ENCODE results near the gene ZBTB3.
"Not testable (repeated sequence)": the region's sequence is repeated elsewhere in the genome, so short reads cannot be mapped to it uniquely, and the experiment has no call there.

The ZBTB3 gene

GRCh38 chr11:62757846-62758788 is 4.2 kb upstream of the ZBTB3 start:
- DNase-seq (ENCODE audit: low read depth in 2 of 2) = no peak

- DNase-seq (ENCODE audit: low read depth in 2 of 2) = no peak
Measured at GRCh38 chr11:62755086-62755615, 1.2 kb upstream of the ZBTB3 start.

- no peak for DNase-seq (ENCODE audit: low read depth in 2 of 2)
Measured at GRCh38 chr11:62752994-62753735, 795 bp downstream of the ZBTB3 start.

- DNase-seq (ENCODE audit: low read depth in 2 of 2) = no peak
Measured at GRCh38 chr11:62752177-62752785, 1.7 kb downstream of the ZBTB3 start.

GRCh38 chr11:62749931-62750330 is 4.0 kb downstream of the ZBTB3 start:
- not testable (repeated sequence) for DNase-seq (ENCODE audit: low read depth in 2 of 2)

- DNase-seq (ENCODE audit: low read depth in 2 of 2) = no peak
Measured at GRCh38 chr11:62747475-62748160, 6.3 kb downstream of the ZBTB3 start.

- no peak for DNase-seq (ENCODE audit: low read depth in 2 of 2)
Measured at GRCh38 chr11:62737196-62737595, 16.8 kb downstream of the ZBTB3 start.

- DNase-seq (ENCODE audit: low read depth in 2 of 2) = no peak
Measured at GRCh38 chr11:62732830-62733229, 21.1 kb downstream of the ZBTB3 start.

GRCh38 chr11:62730076-62730475 is 23.9 kb downstream of the ZBTB3 start:
- DNase-seq (ENCODE audit: low read depth in 2 of 2) = not testable (repeated sequence)

- peak; percentile 63 to 73 for DNase-seq (ENCODE audit: low read depth in 2 of 2)
Measured at GRCh38 chr11:62728171-62728988, 25.6 kb downstream of the ZBTB3 start, which contains the start of gene TTC9C. TTC9C (plus strand) TSS chr11:62728486; CDS start chr11:62728849, 363 bp downstream.

GRCh38 chr11:62727872-62728170 is 26.1 kb downstream of the ZBTB3 start:
- peak; percentile 65 to 78 for DNase-seq (ENCODE audit: low read depth in 2 of 2)

- DNase-seq (ENCODE audit: low read depth in 2 of 2) = peak; percentile 96 to 98
Measured at GRCh38 chr11:62727165-62727871, 26.6 kb downstream of the ZBTB3 start, which contains the start of gene HNRNPUL2. HNRNPUL2 (minus strand) TSS chr11:62727457; CDS start chr11:62727156, 301 bp downstream.

- no peak for DNase-seq (ENCODE audit: low read depth in 2 of 2)
Measured at GRCh38 chr11:62726915-62727164, 27.1 kb downstream of the ZBTB3 start.

GRCh38 chr11:62726156-62726914 is 27.6 kb downstream of the ZBTB3 start:
- no peak for DNase-seq (ENCODE audit: low read depth in 2 of 2)

- no peak for DNase-seq (ENCODE audit: low read depth in 2 of 2)
Measured at GRCh38 chr11:62725646-62726045, 28.3 kb downstream of the ZBTB3 start.

- no peak for DNase-seq (ENCODE audit: low read depth in 2 of 2)
Measured at GRCh38 chr11:62724171-62724570, 29.8 kb downstream of the ZBTB3 start.

GRCh38 chr11:62721994-62722393 is 32.0 kb downstream of the ZBTB3 start:
- DNase-seq (ENCODE audit: low read depth in 2 of 2) = no peak

- no peak for DNase-seq (ENCODE audit: low read depth in 2 of 2)
Measured at GRCh38 chr11:62719302-62719978, 34.5 kb downstream of the ZBTB3 start.

- no peak for DNase-seq (ENCODE audit: low read depth in 2 of 2)
Measured at GRCh38 chr11:62716816-62717215, 37.1 kb downstream of the ZBTB3 start.
